ENCODE measurements around the gene CNTN5. TPM values are rescaled to one million over a fixed set of nuclear protein-coding genes. Genes with fewer than 3 reads are reported as not detected.

The CNTN5 gene
- total RNA-seq, 2 experiments from 2014 or later, result not detected

DNA sequence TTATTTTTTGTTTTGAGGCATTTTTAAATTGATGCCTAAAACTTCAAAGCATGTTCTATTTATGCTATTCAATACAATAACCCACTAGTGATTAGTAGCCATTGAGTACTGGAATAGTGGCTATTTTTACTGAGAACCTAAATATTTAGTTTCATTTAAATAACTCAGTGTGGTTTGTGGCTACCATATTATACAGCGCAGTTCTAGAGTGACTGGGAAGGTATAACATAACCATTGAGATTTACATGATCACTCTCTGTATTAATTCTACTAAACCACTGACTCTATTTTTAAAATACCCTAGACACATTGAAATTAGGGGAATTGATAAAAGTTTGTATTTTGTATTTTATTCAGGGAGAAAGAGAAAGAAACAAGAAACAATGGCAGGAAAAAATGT lies 441.2 kb downstream of the CNTN5 start:
- intact Hi-C loops (cut with DNase I, micrococcal nuclease), result no loop called here
- H3K4me1 ChIP-seq (ENCODE audit: insufficient read depth, low read length), result no peaks in the 10 kb centered on the region
- Mint-ChIP-seq H3K36me3 (ENCODE audit: low read depth) (no peaks in the 10 kb centered on the region), H3K27me3 (no peaks in the 10 kb centered on the region), H3K27ac (no peak overlapping the region), H3K4me1 (ENCODE audit: low read depth) (no peaks in the 10 kb centered on the region), H3K4me3 (no peak overlapping the region), H3K9me3 (peaks cover 6% of the 10 kb centered on the region)
- H3K4me3 ChIP-seq (ENCODE audit: low read length), result no peak overlapping the region
- peaks cover 5 to 7% of the 10 kb centered on the region in 2 experiments for H3K9me3 ChIP-seq (ENCODE audit: control insufficient read depth in 1 of 2, insufficient read depth in 1 of 2, low read length in 2 of 2)
- no peaks in the 10 kb centered on the region for H3K36me3 ChIP-seq (ENCODE audit: insufficient read depth, low read length)
- TF ChIP-seq CTCF (IDR thresholded peaks at IDR 0.05), result no peak
- DNase-seq (no peak), ATAC-seq (ENCODE audit: poor library complexity) (no peak)
- no peak overlapping the region for H3K27ac ChIP-seq (ENCODE audit: low read depth in 1 of 2, low read length in 2 of 2)
- no peaks in the 10 kb centered on the region for H3K27me3 ChIP-seq (ENCODE audit: control insufficient read depth in 1 of 2, insufficient read depth in 2 of 2, low read length in 2 of 2)
- CTCF ChIA-PET, result no interaction called here
- POLR2A ChIA-PET, result no interaction called here

DNA sequence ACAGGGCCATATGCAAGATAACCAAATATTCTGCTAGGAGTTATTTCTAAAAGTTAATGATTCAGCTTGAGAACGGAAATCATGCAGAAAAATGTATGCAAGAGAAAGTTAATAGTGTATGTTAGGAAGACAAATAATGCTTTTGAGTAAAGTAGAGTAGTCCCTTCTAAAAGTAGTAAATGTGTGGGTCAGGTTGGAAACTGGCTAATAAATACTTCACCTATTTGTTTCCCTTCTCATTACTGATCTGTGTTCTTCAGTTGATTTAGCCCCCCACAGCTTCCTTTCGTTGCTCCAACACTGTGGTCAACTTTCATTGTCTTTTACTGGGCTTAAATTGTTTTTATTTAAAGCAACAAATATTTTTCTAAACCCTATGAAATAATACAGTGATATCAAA lies 444.2 kb downstream of the CNTN5 start:
- no peaks in the 10 kb centered on the region for H3K27me3 ChIP-seq (ENCODE audit: control insufficient read depth in 1 of 2, insufficient read depth in 2 of 2, low read length in 2 of 2)
- peaks cover 0 to 5% of the 10 kb centered on the region in 2 experiments for H3K9me3 ChIP-seq (ENCODE audit: control insufficient read depth in 1 of 2, insufficient read depth in 1 of 2, low read length in 2 of 2)
- no peak overlapping the region for H3K4me3 ChIP-seq (ENCODE audit: low read length)
- Mint-ChIP-seq H3K9me3 (peaks cover 7% of the 10 kb centered on the region), H3K27me3 (no peaks in the 10 kb centered on the region), H3K4me1 (ENCODE audit: low read depth) (no peaks in the 10 kb centered on the region), H3K27ac (no peak overlapping the region), H3K36me3 (ENCODE audit: low read depth) (no peaks in the 10 kb centered on the region), H3K4me3 (no peak overlapping the region)
- ChIA-PET CTCF (no interaction called here), POLR2A (no interaction called here)
- H3K36me3 ChIP-seq (ENCODE audit: insufficient read depth, low read length), result no peaks in the 10 kb centered on the region
- no peak for DNase-seq
- intact Hi-C loops (cut with DNase I, micrococcal nuclease), result no loop called here
- no peak overlapping the region for H3K27ac ChIP-seq (ENCODE audit: low read depth in 1 of 2, low read length in 2 of 2)
- no peak for ATAC-seq (ENCODE audit: poor library complexity)
- no peak for TF ChIP-seq CTCF (IDR thresholded peaks at IDR 0.05)
- no peaks in the 10 kb centered on the region for H3K4me1 ChIP-seq (ENCODE audit: insufficient read depth, low read length)

DNA sequence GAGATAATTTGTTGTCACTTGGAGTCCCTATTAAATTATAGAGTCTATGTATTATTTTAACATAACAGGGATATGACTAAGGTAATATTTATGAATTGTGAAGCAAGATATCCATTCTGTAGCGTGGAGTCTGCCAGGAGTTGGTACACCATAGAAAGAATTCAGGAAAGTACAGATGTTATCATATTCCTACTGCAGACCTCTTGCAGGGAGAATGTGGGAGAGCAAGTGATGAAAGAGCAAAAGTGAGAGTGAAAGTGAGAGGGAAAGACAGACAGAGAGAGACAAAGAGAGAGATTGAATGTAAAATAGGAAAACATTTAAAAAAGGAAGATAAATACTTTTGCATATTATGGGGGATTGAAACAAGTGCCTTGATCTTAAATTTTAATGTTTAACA lies 468.8 kb downstream of the CNTN5 start:
- Histone ChIP-seq H3K27ac (ENCODE audit: low read depth in 1 of 2, low read length in 2 of 2) (no peak overlapping the region), H3K4me1 (ENCODE audit: insufficient read depth, low read length) (no peaks in the 10 kb centered on the region), H3K4me3 (ENCODE audit: low read length) (no peak overlapping the region), H3K9me3 (ENCODE audit: control insufficient read depth in 1 of 2, insufficient read depth in 1 of 2, low read length in 2 of 2) (peaks cover 4% of the 10 kb centered on the region in 2 experiments), H3K27me3 (ENCODE audit: control insufficient read depth in 1 of 2, insufficient read depth in 2 of 2, low read length in 2 of 2) (no peaks in the 10 kb centered on the region), H3K36me3 (ENCODE audit: insufficient read depth, low read length) (no peaks in the 10 kb centered on the region)
- ChIA-PET POLR2A (no interaction called here), CTCF (no interaction called here)
- Mint-ChIP-seq H3K9me3 (no peaks in the 10 kb centered on the region), H3K27ac (no peak overlapping the region), H3K27me3 (no peaks in the 10 kb centered on the region), H3K36me3 (ENCODE audit: low read depth) (no peaks in the 10 kb centered on the region), H3K4me1 (ENCODE audit: low read depth) (no peaks in the 10 kb centered on the region), H3K4me3 (no peak overlapping the region)
- ATAC-seq (ENCODE audit: poor library complexity) (no peak), DNase-seq (no peak)
- intact Hi-C loops (cut with DNase I, micrococcal nuclease), result no loop called here
- no peak for TF ChIP-seq CTCF (IDR thresholded peaks at IDR 0.05)

All from CD4-positive, alpha-beta T cell (primary cell).